ENCODE data around the gene ABAT.
"Not testable (repeated sequence)": the region's sequence is repeated elsewhere in the genome, so short reads cannot be mapped to it uniquely, and the experiment has no call there.

The ABAT gene

DNA sequence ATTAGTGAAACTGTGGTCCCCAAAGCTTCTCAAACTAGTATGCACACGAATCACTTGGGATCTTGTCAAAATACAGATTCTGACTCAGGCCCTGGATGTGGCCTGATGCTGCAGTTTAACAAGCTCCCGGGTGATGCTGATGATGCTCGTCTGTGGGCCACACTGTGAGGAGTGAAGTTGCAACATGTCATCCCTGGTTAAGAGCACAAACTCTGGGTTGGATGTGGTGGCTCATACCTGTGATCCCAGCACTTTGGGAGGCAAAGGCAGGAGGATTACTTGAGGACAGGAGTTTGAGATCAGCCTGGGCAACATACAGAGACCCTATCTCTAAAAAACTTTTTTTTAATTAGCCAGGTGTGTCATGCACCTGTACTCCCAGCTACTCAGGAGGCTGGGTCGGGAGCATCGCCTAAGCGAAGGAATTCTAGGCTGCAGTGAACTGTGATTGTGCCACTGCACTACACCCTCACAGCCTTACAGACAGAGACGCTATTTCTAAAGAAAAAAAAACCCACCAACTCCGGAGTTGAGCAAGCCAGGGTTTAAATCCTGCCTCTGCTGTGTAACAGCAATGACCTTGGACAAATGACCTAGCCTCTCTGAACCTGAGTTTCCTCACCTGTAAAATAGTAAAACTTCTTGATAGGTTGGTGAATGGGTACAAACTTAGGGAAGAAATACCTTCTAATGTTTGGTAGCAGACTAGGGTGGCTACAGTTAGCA, 24.4 kb upstream of the ABAT start:
- DNase-seq = no peak

DNA sequence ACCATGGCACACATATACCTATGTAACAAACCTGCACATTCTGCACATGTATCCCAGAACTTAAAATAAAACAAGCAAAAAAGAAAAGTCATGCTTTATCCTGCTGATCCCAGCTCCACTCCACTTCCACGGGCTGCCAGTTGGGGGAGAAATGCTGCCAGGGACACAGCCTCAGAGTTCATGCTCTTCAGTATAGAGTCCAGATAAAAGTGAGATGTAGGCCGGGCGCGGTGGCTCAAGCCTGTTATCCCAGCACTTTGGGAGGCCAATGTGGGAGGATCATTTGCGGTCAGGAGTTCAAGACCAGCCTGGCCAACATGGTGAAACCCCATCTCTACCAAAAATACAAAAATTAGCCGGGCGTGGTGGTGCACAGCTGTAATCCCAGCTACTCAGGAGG, 22.5 kb upstream of the ABAT start:
- DNase-seq = not testable (repeated sequence)

DNA sequence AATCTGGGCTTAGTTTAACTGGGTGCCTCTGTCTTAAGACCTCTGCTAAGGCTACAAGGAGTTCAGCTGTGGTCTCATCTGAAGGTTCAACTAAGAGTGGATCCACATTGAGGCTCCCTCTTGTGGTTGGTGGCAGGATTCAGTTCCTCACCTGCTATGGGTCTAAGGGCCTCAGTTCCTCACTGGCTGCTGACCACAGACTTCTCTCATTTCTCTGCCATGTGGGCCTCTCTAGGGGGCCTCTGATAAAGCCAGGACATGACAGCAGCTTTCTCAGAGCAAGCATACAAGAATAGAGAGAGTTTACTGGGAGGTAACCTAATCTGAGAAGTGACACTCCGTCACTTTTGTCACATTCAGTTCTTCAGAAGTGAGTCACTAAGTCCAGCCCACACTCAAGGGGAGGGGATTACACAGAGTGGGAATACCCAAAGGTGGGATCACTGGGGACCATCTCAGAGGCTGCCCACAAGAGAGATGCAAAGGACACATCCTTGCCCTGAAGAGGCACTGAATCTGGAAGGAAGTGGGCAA, 19.2 kb upstream of the ABAT start:
- DNase-seq = no peak

DNA sequence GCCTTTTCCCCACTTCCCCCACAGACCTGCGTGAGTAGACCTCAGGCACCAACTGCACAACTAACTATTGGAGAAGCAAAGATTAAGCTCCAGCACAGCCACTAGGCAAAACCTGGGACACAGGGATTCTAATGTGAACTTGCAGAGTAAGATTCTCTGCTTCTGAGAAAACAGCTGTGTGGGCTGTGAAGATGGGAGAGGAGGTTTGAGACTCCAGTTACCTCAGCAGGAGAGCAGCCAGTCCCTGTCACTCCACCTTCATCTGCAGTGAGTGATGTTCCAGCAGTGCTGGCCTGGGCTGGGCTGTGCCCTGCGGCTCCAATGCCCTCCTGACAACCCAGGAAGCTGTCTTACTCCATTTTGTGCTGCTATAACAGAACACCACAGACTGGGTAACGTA, 18.0 kb upstream of the ABAT start:
- no peak for DNase-seq

DNA sequence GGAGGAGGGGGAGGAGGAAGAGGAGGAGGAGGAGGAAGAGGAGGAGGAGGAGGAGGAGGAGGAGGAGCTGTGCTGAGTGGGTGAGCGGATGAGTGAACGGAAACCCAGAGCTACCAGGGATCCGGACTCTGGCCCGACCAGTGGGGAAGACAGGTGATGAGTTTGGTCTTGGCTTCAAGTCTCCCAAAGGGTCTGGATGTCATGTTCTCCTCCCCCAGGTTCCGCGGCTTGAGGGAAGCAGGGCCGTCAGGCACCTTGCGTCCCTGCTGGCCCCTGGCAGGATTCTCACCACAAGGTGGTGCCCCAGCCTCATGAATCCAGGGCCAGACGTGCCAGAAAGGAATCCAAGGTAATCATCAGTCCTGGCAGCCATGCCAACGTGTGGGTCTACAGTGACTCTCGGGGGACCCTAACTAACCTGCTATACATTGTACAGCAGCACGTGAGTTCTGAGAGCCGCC, 13.5 kb upstream of the ABAT start:
- DNase-seq = peak; percentile 26

DNA sequence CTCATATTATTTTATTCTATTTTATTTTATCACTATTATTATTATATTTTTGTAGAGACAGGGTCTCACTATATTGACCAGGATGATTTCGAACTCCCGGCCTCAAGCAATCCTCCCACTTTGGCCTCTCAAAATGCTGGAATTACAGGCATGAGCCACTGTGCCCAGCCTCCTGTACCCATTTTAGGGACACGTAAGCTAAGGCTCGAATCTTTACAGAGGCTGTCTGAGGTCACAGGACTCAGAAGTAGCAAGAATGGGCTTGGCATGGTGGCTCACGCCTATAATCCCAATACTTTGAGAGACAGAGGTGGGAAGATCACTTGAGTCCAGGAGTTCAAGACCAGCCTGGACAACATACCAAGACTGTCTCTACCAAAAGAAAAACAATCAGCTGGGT, 12.7 kb upstream of the ABAT start:
- no peak for DNase-seq

DNA sequence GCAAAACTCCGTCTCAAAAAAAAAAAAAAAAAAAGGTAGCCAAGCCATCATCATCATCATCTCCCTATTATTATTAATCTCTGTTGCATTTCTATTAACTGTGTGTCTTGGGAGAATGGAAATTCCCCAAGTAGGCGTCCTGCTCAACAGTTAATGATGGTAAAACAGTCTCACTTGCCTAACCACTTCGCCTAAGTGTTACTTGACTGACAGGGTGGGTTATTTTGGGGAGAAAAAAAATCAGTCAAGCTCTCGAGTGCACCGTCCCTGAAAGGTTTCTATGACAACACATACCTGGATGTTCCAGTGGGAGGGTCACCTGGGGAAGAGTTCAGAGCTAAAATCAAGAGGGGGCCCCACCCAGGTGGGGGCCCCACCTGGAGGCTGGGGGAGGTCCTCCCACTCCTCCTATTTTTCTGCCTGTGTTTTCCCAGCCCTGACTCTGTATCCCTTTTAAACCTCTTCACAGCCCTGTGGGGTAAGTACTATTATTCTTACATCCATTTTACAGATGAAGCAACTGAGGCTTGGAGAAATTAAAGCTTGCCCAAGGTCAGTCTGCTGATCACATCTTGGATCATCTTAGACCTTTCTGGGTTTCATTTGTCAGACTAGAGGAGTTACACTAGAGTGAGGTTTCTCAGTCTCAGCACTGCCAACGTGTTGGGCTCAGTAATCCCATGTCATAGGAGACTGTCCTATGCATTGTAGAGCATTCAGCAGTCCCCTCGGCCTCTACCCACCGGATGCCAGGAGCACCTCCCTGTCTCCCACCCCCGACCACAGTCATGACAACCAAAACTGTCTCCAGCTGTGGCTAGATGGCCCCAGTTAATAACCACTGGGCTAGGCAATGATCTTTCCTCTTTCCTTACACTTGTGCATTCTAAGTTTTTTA, 11.0 kb upstream of the ABAT start:
- DNase-seq = no peak

DNA sequence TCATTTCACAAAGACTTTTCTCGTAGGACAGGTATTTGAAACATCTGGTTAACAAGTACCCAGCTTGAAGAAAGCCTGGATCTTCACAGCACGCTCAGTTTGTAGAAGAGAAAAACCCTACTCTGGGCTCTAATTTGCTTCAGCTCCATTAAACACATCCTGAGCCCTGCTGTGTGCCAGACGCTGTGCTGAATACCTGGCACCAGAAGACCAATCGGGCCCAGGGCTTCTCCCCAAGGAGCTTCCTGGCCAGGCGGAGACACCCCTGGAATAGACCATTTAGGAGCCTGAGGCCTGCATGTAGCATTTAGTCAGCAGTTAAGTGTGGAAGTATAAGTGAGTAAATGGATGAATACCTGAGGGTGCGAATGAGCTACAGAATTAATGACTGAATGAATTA, 8.9 kb upstream of the ABAT start:
- no peak for DNase-seq

DNA sequence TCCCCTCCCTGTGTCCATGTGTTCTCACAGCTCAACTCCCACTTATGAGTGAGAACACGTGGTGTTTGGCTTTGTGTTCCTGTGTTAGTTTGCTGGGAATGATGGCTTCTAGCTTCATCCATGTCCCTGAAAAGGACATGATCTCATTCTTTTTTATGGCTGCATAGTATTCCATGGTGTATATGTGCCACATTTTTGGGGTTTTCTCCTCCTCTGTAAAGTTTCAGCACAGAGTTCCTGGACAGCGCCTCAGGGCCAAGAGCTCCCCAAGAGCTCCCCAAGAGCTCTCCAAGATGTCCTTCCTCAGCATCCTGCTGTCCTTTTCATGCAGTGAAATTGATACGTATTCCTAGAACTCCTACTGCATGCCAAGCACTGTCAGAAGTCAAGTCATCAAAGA, 6.9 kb upstream of the ABAT start:
- no peak for DNase-seq

DNA sequence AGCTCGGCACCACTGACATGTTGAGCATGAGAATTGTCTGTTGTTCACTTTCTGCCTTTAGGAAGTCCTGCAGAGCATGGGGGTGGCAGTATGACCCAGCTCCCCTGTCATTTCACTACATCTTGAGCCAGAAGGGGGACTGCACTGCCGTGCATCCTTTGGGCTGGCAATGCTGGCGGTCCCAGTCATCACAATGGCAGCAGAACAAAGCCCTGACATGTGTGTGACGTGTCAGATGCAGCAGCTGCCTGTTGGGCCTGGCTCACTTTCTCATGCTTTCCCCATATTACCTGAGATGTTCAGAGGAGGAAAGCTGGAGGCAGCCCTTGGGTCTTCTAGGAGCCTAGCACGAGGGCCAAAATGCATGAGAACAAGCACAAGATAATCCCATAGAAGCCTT, 6.3 kb upstream of the ABAT start:
- DNase-seq = no peak

DNA sequence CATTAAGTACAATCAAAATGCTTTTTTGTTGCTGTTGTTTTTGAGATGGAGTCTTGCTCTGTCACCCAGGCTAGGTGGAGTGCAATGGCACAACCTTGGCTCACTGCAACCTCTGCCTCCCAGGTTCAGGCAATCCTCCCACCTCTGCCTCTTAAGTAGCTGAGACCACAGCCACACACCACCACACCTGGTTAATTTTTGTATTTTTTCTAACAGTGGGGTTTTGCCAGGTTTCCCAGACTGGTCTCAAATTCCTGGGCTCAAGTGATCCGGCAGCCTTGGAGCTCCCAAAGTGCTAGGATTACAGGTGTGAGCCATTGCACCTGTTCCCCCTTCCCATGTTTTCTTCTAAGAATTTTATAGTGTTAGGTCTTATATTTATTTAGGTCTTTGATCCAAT, 4.9 kb upstream of the ABAT start:
- no peak for DNase-seq

DNA sequence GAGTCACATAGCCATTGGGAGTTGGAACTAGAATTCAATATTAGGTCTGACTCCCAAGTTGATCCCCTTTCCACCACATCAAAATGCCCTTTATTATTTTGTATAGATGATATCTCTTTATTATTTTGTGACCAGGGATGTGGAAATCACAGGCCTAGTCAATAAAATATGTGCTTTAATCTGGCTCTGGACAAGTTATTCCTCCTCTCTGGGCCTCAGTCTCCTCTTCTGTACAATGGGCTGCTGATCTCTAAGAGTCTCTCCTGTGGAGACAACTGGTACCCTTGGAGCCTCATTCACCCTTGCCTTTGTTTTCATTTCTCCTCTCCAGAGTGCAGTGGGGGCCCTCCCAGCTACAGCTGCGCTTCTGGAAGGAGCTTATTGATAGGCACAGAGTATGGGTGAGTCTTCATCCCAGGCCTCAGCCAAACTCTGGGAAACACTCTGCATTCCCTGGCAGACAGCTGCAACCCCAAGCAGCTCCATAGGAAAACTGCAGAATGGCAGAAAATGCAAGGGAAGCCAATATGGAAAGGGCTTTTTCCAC, 4.3 kb upstream of the ABAT start:
- DNase-seq = no peak

DNA sequence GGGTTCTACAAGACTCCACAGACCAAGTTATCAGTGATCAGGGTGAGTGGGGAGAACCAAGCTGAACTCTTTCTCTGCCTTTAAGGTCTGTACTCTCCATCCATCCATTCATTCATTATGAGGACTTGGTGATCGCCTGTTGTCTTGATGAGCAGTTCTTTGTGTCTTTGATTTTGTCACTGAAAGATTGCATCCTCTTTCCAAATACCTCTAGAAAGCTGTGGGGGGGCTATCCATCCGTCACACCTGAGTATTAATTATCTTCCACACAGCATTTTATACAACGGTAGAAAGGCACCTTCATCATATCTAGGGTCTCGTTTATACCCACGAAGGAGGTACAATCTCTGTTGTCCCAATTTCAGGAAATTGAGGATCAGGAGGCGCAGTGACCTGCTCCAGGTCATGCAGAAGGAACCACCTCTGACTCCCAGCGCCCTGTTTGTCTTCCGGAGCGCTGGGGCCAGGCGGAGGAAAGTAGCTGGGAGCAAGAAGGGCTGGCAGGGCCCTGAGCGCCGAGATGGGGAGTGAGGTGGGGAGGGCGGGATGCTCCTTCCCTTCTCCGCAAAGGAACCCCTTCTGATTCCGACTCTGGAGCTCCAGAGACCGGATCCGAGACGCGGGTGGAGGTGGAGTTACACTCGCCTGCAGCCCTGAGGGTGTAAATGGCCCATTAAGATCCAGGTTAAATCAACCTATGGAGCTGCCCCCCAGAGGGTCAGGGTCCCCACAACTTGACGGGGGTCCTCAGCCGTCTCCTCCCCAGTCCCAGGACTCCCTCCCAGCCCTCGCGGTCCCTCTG, 605 bp upstream of the ABAT start:
- DNase-seq = no peak

DNA sequence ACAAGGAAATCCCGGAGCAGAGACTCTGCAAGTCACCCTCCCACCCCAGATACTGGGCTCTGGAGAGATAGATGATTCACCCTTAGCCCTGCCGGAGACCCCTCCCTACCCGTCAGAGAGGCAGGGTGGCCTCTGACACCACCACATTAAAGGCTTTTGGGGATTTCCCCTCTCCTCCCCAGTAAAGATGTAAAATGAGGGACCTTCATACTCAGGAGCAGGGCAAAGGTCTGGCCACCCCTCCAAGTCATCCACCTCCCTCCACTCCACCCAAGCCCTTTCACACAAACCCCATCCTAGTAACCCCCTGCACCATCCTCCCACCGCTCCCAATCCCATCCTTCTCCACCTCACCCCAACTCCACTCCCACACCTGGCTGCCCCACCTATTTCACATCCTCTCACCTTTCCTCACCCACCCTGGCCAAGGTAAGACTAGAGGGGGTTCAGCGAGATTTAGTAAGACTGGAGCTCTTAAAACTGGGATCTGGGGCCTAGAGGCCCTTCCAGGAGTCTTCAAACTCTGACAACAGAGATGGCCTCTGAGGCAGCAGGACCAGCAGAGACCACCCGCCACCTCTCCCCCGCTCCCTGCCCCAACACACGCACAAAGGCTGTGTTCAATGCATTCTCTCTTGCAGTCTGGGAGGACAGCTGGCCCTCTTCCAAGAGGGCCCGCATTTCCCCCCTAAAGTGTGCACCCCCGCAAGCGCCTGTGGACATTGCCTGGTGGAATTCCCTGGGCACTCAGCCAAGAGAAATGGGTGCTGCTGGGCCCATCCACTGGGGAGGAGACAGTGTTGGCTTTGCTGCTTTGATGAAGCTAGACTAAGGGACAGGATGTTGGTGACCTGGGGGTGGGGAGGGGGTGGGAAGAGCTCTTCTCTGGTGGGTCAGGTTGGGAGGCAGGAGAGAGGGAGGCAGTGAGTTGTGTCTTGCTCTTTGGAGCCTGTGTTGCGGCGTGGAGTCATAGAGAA, 1.1 kb downstream of the ABAT start:
- DNase-seq = peak; percentile 7

DNA sequence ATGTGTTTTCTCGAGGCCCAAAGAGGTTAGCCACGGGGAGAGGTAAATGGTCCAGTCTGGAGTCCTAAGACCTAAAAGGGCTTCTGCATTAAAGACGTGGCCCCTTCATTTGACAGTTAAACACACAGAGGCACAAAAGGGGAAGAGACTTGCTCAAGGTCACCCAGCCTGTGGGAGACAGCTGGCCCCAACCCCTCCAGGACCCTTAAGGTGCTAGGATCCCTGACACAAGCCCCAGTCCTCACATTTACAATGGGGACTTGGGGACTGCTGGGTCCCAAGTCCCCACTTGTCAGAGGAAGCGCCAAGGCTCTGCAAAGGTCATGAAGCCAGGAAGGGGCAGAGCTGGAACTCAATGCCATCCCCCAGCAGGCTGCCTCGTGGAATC, 1.7 kb downstream of the ABAT start:
- DNase-seq = no peak

DNA sequence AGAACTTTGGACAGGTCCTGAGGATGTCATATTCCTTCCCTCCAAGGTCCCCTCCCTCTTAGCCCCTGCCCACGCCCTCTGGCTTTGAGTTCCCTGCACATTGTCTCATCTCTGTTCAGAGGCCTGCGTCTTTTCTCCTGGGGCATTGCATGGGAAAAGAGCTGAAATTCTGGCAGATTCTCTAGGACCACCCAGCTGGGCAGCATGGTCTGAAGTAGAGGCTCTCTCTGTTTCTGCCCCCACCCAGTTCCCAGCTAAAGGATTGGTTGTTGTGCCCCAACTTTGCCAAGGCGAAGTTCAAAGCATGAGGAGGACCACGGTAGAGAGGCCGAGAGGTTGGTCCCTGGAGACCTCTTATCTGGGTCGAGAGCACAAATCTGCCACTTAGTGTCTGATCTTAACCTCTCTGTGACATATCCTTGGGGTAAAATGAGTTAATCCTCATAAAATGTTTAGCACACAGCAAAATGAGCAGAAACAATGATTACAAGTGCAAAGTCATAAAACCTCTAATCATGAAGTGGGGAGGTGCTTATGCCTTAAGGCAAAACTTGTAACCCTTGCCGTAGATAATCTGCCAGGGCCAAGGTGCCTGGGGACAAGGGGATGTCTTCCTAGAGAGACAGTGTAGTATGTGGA, 2.4 kb downstream of the ABAT start:
- DNase-seq = no peak

DNA sequence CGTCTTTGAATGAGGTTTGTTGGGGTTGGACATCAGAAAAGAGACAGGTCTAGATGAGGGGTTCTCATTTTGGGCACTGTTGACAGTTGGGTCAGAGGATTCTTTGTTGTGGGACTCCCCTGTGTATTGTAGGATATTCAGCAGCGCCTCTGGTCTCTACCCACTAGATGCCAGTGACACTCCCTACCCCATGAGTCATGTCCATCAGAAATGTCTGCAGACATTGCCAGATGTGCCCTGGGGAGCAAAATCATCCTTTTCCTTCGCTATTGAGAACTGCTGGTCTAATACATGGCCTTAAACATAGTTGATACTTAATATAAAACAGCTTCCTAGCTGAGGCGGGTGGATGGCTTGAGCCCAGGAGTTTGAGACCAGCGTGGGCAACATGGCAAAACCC, 3.1 kb downstream of the ABAT start:
- no peak for DNase-seq

DNA sequence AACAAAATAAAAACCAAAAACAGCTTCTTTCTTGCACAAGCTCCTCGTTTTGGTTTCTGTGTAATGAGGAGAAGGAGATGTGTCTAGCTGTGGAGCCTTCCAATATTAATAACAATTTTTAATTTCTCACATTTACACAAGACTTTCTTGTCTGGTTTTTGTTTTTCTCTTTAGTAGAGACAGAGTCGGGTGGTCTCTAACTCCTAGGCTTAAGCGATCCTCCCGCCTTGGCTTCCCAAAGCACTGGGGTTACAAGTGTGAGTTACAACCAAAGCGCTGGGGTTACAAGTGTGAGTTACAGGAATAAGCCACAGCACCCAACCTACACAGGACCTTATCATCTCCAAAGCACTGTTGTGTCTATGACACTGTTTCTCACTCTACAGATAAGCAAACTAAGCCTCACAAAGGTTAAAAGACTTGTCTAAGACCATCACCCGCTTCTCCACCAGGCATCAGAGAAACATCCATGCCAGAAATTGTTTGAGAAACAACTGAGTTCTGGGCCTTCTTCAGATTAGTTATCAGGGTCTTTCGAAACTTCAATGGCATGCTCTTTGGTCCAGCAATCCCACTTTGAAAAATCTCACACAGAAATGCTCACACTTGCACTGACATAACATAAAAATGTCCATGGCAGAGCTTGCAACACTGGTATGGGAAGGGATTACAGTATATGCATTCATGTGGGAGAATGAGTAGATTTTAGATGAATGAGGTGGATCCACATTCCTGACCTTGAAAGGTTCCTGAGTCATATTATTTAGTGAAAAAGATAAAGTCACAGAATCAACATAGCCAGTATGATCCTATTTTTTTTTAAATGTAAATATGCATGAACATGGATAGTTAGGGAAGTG, 3.9 kb downstream of the ABAT start:
- no peak for DNase-seq

DNA sequence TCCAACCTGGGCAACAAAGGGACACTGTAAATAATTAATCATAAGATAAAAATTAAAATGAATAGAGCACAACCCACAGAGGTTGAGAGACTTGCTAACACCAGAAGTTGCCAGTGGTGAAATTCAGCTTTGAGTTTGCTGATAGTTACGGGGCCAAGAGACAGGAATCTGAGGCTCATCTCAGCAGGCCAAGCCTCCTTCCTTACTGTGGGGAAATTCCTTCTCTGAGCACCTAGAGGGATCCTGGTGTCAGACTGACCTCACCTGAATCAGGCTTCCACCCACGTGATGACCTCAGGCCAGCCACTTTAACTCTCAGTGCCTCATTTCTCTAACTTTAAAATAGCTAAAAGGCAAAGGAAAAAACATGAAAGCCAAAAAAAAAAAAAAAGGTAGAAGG, 4.7 kb downstream of the ABAT start:
- DNase-seq = no peak
